Stimulated activated CD4-positive, alpha-beta T cell treated with anti-CD3 and anti-CD28 coated beads, Interleukin-1b, Interleukin-23, amount 100 ng/mL, for 4 hours (primary cell): ENCODE data around the gene CSRP3.
"Not testable (repeated sequence)": the region's sequence is repeated elsewhere in the genome, so short reads cannot be mapped to it uniquely, and the experiment has no call there.

Source experiments
- DNase-seq, 2 donors: peaks; one replicate each; pipeline ENCODE4 v3.0.0-alpha.2; 2020; ENCODE audit warnings: low read depth in 2 of 2

CSRP3 gene

GRCh38 chr11:19187114-19187832, 14.5 kb downstream of the CSRP3 start:
- DNase-seq: no peak

GRCh38 chr11:19185516-19186052, 16.2 kb downstream of the CSRP3 start:
- DNase-seq: no peak

- no peak for DNase-seq
Observed at GRCh38 chr11:19185036-19185435, 16.7 kb downstream of the CSRP3 start.

GRCh38 chr11:19183646-19184045, 18.1 kb downstream of the CSRP3 start:
- DNase-seq: no peak

GRCh38 chr11:19181531-19182261, 20.1 kb downstream of the CSRP3 start:
- no peak for DNase-seq

- DNase-seq: no peak
Observed at GRCh38 chr11:19176629-19177186, 25.1 kb downstream of the CSRP3 start.

- DNase-seq: no peak
Observed at GRCh38 chr11:19173964-19174638, 27.7 kb downstream of the CSRP3 start.

- no peak for DNase-seq
Observed at GRCh38 chr11:19173004-19173689, 28.6 kb downstream of the CSRP3 start.

- no peak for DNase-seq
Observed at GRCh38 chr11:19168090-19168489, 33.7 kb downstream of the CSRP3 start.

GRCh38 chr11:19164881-19165280, 36.9 kb downstream of the CSRP3 start:
- no peak for DNase-seq

- DNase-seq: no peak
Observed at GRCh38 chr11:19164230-19164855, 37.4 kb downstream of the CSRP3 start.

- DNase-seq: no peak
Observed at GRCh38 chr11:19163617-19164016, 38.2 kb downstream of the CSRP3 start.

- no peak for DNase-seq
Observed at GRCh38 chr11:19162951-19163505, 38.8 kb downstream of the CSRP3 start.

- no peak for DNase-seq
Observed at GRCh38 chr11:19161651-19162050, 40.1 kb downstream of the CSRP3 start.

GRCh38 chr11:19160847-19161246, 40.9 kb downstream of the CSRP3 start:
- no peak for DNase-seq

- no peak for DNase-seq
Observed at GRCh38 chr11:19156892-19157291, 44.9 kb downstream of the CSRP3 start.

GRCh38 chr11:19145319-19145718, 56.5 kb downstream of the CSRP3 start:
- no peak for DNase-seq

GRCh38 chr11:19136884-19137283, 64.9 kb downstream of the CSRP3 start:
- DNase-seq: not testable (repeated sequence)

GRCh38 chr11:19134004-19134403, 67.8 kb downstream of the CSRP3 start:
- no peak for DNase-seq
